Measurements from ENCODE around the gene APLP2.
"Not testable (repeated sequence)": the region's sequence is repeated elsewhere in the genome, so short reads cannot be mapped to it uniquely, and the experiment has no call there.

The APLP2 gene

DNA sequence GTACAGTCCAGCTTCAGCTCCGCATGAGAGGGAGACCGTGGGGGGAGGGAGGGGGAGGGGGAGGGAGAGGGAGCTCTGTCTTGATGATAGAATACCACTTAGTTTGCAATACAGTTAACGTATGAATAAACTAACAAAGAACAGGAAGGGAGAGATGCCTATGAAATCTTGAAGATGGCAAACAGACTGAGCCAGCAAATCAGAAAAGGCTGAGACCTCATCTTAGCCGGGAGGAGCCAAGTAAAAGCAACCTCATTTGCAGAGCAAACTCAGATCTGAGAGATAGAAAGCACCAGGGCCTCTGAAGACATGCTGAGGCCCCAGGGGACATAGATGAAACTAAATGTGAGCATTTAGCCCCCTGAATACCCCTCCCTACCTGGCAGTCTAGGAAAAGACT, 23.0 kb downstream of the APLP2 start:
- DNase-seq, result no peak

GRCh38 chr11:130094614-130095013, 24.9 kb downstream of the APLP2 start:
- DNase-seq, result no peak

DNA sequence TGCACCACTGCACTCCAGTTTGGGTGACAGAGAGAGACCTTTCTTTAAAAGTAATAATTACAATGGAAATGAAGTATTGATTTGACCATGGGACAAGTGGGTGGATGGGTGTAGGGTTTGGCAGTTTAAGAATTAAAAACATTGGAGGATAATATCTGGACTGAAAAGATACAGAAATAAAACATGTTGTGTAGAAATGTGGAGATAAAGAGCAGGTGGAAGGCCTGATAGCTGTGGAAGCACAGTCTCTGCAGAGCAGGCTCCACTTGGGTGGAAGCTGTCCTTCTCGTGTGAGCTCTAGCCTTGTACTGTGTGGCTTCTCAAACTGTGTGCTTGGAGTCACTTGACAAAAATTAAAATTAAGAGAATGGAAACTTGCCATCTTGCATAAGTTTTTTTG, 25.6 kb downstream of the APLP2 start:
- DNase-seq, result no peak

GRCh38 chr11:130096042-130096441, 26.3 kb downstream of the APLP2 start:
- no peak for DNase-seq

GRCh38 chr11:130096823-130097222, 27.1 kb downstream of the APLP2 start:
- no peak for DNase-seq

DNA sequence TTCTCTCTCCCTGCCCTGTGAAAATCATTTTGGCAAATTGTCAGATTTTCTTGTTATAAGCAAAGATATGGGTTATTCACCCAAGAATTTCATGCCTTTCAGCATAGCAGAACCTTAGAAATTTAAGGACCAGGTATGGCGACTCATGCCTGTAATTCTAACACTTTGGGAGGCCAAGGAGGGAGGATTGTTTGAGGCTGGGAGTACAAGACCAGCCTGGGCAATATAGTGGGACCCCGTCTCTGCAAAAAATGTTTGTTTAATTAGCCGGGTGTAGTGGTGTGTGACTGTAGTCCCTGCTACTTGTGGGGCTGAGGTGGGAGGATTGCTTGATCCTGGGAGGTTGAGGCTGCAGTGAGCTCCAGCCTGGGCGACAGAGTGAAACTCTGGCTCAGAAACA, 27.6 kb downstream of the APLP2 start:
- DNase-seq, result no peak

DNA sequence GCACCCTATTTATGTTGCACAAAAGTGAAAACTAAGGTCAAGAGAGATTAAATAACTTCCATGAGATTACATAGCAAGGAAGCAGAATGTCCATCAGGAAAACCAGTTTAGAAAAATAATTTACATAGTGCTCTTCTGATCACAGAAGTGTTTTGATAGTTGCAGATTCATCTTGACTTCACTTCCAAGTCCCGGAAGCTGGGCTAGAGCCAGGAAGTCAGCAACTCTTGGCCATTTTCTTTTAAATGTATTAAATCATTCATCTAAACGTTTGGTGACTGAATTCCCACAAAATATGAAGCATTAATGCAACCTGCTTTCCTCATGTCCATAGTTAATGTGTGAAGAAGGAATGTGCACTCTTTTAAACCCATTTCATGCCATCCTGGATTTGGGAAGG, 29.7 kb downstream of the APLP2 start:
- DNase-seq, result no peak

DNA sequence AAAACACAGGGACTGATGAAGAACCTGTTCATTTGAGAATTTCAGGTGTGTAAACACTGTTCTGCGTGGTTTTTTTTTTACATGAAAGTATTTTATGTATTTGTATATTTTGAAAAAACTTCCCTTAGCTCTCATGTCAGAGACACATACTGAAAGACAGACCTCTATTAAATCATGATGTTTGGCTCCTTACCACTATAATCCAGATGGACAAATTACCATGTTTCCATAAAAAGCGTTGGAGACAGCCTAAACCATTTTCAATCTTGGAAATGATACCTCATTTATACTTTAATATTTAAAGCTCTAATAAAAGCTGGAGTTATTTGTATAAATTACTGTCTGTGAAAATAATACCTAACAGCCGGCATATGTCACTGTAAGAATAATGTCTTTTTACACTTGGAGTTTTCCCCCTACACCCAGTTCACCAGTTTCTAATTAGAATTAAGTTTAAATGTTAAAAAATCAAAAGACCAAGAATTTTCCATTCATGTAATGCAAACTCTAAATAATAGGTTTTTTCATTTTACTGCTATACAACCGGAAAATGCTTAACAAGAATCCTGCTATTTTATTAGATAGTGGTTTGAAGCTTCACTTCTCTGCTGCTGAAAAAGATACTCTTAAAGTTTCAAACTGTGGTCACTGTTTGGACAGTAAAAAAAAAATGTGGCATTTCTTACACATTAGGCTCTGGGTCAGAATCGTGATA, 30.8 kb downstream of the APLP2 start:
- DNase-seq, result no peak

- no peak for DNase-seq
Observed at GRCh38 chr11:130101661-130102060, 32.0 kb downstream of the APLP2 start.

GRCh38 chr11:130102301-130103249, 32.9 kb downstream of the APLP2 start:
- DNase-seq, result peak; percentile 16

DNA sequence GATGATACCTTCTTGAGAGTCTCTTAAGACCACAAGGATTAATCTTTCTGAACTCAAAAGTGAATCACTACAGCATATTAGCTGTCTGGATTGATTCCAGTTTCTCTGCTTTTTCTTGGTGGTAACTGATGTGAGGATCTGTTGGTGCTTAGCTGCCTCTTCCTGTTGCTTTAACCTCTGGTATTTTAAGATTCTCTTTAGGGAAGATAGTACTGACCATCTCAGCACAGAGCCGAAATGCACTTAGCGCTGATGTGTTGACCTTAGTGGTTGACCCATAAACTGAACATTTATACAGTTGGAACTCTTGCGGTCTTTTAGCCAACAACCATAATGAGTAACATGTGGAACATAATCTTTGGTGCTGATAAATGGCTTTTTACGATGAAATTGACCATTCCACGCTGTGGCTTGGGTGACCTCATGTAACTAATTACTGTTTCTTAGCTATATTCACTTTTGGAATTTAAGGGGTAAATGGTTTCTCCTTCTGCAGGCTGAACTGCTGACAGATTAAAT, 33.7 kb downstream of the APLP2 start:
- peak; percentile 93 for DNase-seq

DNA sequence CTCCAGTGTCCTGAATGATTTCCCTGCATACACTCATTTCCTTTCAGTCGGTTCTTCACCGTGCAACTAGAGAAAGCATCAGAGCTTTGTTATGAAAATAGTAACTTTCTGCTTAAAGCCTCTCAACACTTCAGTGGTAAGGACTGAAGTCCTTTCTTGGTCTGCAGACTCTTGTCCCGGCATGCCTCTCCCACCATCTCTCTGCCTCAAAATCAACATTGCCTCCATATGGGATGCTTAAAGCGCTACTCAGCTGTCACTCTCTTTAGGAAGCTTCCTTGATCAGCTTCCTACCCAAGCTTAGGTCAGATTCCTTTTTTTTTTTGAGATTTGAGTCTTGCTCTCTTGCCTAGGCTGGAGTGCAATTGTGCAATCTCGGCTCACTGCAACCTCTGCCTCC, 36.7 kb downstream of the APLP2 start:
- no peak for DNase-seq

DNA sequence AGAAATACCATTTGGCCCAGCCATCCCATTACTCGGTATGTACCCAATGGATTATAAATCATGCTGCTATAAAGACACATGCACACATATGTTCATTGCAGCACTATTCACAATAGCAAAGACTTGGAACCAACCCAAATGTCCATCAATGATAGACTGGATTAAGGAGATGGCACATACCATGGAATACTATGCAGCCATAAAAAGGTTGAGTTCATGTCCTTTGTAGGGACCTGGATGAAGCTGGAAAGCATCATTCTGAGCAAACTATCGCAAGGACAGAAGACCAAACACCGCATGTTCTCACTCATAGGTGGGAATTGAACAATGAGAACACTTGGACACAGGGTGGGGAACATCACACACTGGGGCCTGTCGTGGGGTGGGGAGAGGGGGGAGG, 39.0 kb downstream of the APLP2 start:
- not testable (repeated sequence) for DNase-seq

- no peak for DNase-seq
Observed at GRCh38 chr11:130109386-130109785, 39.7 kb downstream of the APLP2 start.

DNA sequence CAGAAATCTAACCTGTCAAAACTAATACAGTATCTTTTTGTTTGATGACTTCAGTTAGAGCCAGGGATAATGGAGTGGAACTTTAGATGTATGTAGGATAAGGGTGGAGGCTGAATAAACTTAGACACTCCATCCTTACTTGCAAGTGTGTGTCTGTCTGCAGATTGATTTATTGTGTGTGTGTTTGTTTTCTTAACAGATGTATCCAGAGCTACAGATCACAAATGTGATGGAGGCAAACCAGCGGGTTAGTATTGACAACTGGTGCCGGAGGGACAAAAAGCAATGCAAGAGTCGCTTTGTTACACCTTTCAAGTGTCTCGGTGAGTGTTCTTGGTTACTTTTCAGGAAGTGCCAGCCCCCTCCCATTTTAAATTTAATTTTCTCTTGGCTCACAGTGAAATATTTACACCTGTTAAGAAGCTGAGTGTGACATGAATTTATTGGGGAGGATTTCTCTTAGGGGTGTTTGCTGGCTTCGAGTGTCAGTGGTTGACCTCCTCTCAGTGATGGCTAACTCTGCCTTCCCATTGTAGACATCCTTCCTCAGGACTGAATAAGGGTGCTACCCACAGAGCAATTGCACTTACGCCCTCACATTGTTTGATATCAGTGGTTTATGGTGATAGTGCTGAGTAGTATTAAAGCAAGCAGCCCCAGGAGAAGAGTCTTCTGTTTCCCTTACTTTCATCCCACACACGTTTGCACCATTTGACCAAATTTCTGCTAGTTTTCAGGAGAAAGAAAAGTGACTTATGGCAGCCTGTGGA, 40.8 kb downstream of the APLP2 start:
- no peak for DNase-seq

GRCh38 chr11:130112071-130112830, 42.6 kb downstream of the APLP2 start:
- DNase-seq, result no peak

DNA sequence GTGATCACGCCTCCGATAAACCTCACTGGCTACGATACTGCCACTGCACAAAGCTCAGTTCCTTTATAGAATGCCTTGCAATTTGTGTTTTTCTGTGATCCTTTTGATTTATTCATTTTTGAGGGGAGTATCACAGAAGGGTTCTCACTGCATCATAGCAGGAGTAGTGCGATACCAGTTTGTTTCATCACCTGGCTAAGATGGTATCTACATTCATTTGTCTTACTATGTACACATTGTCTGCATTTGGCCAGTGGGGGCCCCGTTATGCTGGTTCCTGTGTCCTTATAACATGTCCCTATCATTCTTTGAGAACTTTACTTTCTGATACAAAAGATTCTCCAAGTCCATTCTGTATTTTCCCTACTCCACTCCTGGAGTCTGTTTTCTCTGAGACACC, 44.6 kb downstream of the APLP2 start:
- no peak for DNase-seq

- no peak for DNase-seq
Observed at GRCh38 chr11:130114726-130115125, 45.0 kb downstream of the APLP2 start.

DNA sequence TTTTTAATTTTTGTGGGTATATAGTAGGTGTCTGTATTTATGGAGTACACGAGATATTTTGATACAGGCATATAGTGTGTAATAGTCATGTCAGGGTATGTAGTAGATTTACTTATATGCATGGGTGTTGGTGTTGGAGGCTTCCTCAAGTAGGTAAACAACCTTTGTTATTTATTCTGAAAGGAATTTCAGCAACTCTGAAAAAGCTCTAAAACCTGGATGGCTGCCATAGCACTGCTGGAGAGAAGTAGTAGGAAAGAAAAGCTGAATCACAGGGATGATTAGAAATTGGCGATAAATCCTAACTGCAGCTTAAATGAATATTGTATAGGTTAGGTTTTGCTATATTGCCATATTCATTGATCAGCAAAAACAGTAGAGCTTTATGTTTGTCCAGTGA, 45.5 kb downstream of the APLP2 start:
- DNase-seq, result peak; percentile 37

GRCh38 chr11:130118165-130118564, 48.5 kb downstream of the APLP2 start:
- no peak for DNase-seq

GRCh38 chr11:130118636-130119387, 49.1 kb downstream of the APLP2 start:
- no peak for DNase-seq

DNA sequence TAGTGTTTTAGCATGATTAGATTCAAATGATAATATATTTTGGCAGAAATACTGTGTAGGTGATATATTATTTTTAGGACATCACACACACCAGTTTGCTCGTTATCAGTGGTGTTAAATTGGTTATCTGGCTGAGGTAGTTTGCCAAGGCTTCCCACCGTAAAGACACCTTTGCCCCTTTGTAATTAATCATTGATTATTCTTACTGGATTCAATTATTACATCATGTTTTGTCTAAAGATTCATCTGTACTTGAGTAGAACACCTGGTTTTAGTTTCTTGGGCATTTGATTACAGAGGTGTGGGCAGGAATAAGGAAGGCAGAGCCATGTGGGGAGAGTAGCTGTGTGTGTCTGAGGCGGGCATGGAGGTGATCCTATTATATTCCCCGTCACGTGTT, 50.4 kb downstream of the APLP2 start:
- no peak for DNase-seq

Data from NCI-H226 (cell line).